Esophagus squamous epithelium (tissue), 5 donors: ENCODE results near the gene LMX1B. TPM values are rescaled to one million over a fixed set of nuclear protein-coding genes. Genes with fewer than 3 reads are reported as not detected.

Experiments
- DNase-seq: peaks from one replicate; lab custom pipeline; 2025; lab: John Stamatoyannopoulos, UW
- H3K27ac ChIP-seq, 4 donors: fragments of 200-600 bp; sonication (generic); one replicate each; pipeline ENCODE4 v1.5.1; 2016 to 2019; ENCODE audit warnings: mild to moderate bottlenecking in 1 of 4
- H3K27me3 ChIP-seq, 4 donors: fragments of 200-600 bp; sonication (generic); 1 replicate in 3 of 4; 2 replicates in 1 of 4; pipeline versions ENCODE4 v1.5.1 to v1.6.0; 2017 to 2021; ENCODE audit warnings: antibody characterized with exemption in 1 of 4
- H3K36me3 ChIP-seq, 3 donors: fragments of 200-600 bp; sonication (generic); one replicate each; pipeline ENCODE4 v1.5.1; 2016 to 2019
- H3K4me1 ChIP-seq, 3 donors: fragments of 200-600 bp; sonication (generic); one replicate each; pipeline ENCODE4 v1.5.1; 2017 to 2019
- H3K4me3 ChIP-seq, 4 donors: fragments of 200-600 bp; sonication (generic); 1 replicate in 3 of 4; 2 replicates in 1 of 4; pipeline ENCODE4 v1.5.1; 2016 to 2019; ENCODE audit warnings: mild to moderate bottlenecking in 2 of 4, moderate library complexity in 1 of 4
- H3K9me3 ChIP-seq, 3 donors: fragments of 200-600 bp; sonication (generic); one replicate each; pipeline ENCODE4 v1.5.1; 2016 to 2019
- CTCF ChIP-seq, 6 experiments: fragments of 450-650 bp in 4 of 6; fragments of 200-600 bp in 2 of 6; sonication (generic) in 2 of 6; IDR thresholded peaks; one replicate each; pipeline ENCODE4 v1.5.1; 2016 to 2019; ENCODE audit warnings: antibody characterized with exemption in 6 of 6, mild to moderate bottlenecking in 4 of 6, moderate library complexity in 4 of 6
- POLR2A ChIP-seq, 4 donors: fragments of 450-650 bp; IDR thresholded peaks; one replicate each; pipeline ENCODE4 v1.6.1; 2017; ENCODE audit warnings: antibody characterized with exemption in 4 of 4, mild to moderate bottlenecking in 4 of 4, moderate library complexity in 3 of 4
- WGBS, 2 donors: methylation state at CpG; one replicate each; pipeline ENCODE4 v1.1.5; 2018; 5-methylcytosine and 5-hydroxymethylcytosine counted together
- intact Hi-C: fragments of 100-400 bp; cut with DNase I; formaldehyde crosslinking; loops from one replicate; pipeline ENCODE4 v1.15.0; 2022
- total RNA-seq, 4 donors: library from RNA; depleted of rRNA; stranded (reverse); fragments of >200 nt; gene quantifications; one replicate each; pipeline ENCODE4 v1.1.0, GENCODE V29; 2016
- donor health status: DM: yes; HTN: yes; CAD: no.

The LMX1B gene
- total RNA-seq, 4 donors from 2014 or later, result 0.23 TPM; not detected in 3

GRCh38 chr9:126666155-126666803 is 52.6 kb downstream of the LMX1B start:
- WGBS, 2 donors, result 65% methylated on average over 10 to 13 of the region's 13 CpGs
- no peak overlapping the region for H3K27ac ChIP-seq
- peaks cover 6 to 38% (median 18%) of the 10 kb centered on the region in 3 donors for H3K4me1 ChIP-seq
- no peak overlapping the region for H3K4me3 ChIP-seq
- no peak for TF ChIP-seq POLR2A (IDR thresholded peaks at IDR 0.05)
- no peak for TF ChIP-seq CTCF (IDR thresholded peaks at IDR 0.05)
- no peaks in the 10 kb centered on the region for H3K36me3 ChIP-seq
- intact Hi-C loops, result no loop called here
- H3K27me3 ChIP-seq, result peaks cover 0 to 99% (median 7%) of the 10 kb centered on the region in 4 donors
- H3K9me3 ChIP-seq, result no peaks in the 10 kb centered on the region
- no peak for DNase-seq

- 48 to 56% methylated on average over 11 to 15 of the region's 15 CpGs for WGBS, 2 donors
- TF ChIP-seq CTCF (IDR thresholded peaks at IDR 0.05) (no peak), POLR2A (IDR thresholded peaks at IDR 0.05) (no peak)
- H3K36me3 ChIP-seq, result no peaks in the 10 kb centered on the region
- H3K27ac ChIP-seq, result no peak overlapping the region
- intact Hi-C loops, result no loop called here
- no peaks in the 10 kb centered on the region for H3K9me3 ChIP-seq
- peaks cover 0 to 27% (median 14%) of the 10 kb centered on the region in 3 donors for H3K4me1 ChIP-seq
- no peak for DNase-seq
- H3K27me3 ChIP-seq, result peaks cover 0 to 99% (median 8%) of the 10 kb centered on the region in 4 donors
- H3K4me3 ChIP-seq, result no peak overlapping the region
These were observed 53.7 kb downstream of the LMX1B start for GRCh38 chr9:126667190-126668055.

- H3K27ac ChIP-seq, result no peak overlapping the region
- no peak overlapping the region for H3K4me3 ChIP-seq
- H3K4me1 ChIP-seq, result peaks cover 0 to 21% (median 9%) of the 10 kb centered on the region in 3 donors
- H3K9me3 ChIP-seq, result no peaks in the 10 kb centered on the region
- WGBS, 2 donors, result 43 to 47% methylated on average over 3 of the region's 3 CpGs
- peaks cover 0 to 99% (median 13%) of the 10 kb centered on the region in 4 donors for H3K27me3 ChIP-seq
- no peaks in the 10 kb centered on the region for H3K36me3 ChIP-seq
- no peak for DNase-seq
- TF ChIP-seq CTCF (IDR thresholded peaks at IDR 0.05), result no peak
- no peak for TF ChIP-seq POLR2A (IDR thresholded peaks at IDR 0.05)
- intact Hi-C loops, result no loop called here
These were observed 54.3 kb downstream of the LMX1B start for GRCh38 chr9:126668058-126668457.

GRCh38 chr9:126669108-126669507 is 55.4 kb downstream of the LMX1B start:
- Histone ChIP-seq H3K27me3 (peaks cover 0 to 99% (median 17%) of the 10 kb centered on the region in 4 donors), H3K27ac (no peak overlapping the region), H3K4me3 (no peak overlapping the region), H3K4me1 (peaks cover 0 to 13% (median 9%) of the 10 kb centered on the region in 3 donors), H3K36me3 (no peaks in the 10 kb centered on the region), H3K9me3 (no peaks in the 10 kb centered on the region)
- TF ChIP-seq CTCF (IDR thresholded peaks at IDR 0.05), result no peak
- TF ChIP-seq POLR2A (IDR thresholded peaks at IDR 0.05), result no peak
- 78% methylated on average over 12 to 14 of the region's 14 CpGs for WGBS, 2 donors
- no peak for DNase-seq
- intact Hi-C loops, result no loop called here

- Histone ChIP-seq H3K4me1 (peaks cover 0 to 4% (median 3%) of the 10 kb centered on the region in 3 donors), H3K9me3 (no peaks in the 10 kb centered on the region), H3K27me3 (peaks cover 0 to 99% (median 16%) of the 10 kb centered on the region in 4 donors), H3K4me3 (no peak overlapping the region), H3K36me3 (no peaks in the 10 kb centered on the region), H3K27ac (no peak overlapping the region)
- intact Hi-C loops, result no loop called here
- 36 to 77% methylated on average over 8 of the region's 12 CpGs for WGBS, 2 donors
- no peak for DNase-seq
- TF ChIP-seq POLR2A (IDR thresholded peaks at IDR 0.05), result no peak
- no peak for TF ChIP-seq CTCF (IDR thresholded peaks at IDR 0.05)
These were observed 56.5 kb downstream of the LMX1B start for GRCh38 chr9:126670270-126670669.
